ENCODE measurements around the gene ETV7.

The ETV7 gene

GRCh38 chr6:36383606-36384005, 3.9 kb downstream of the ETV7 start:
- H3K4me3 ChIP-seq (ENCODE audit: insufficient read length, low read depth) = no peak overlapping the region
- H3K9me3 ChIP-seq (ENCODE audit: insufficient read depth, low read length) = no peaks in the 10 kb centered on the region
- no peak for DNase-seq (ENCODE audit: low read depth, low spot score)
- peaks cover 38% of the 10 kb centered on the region for H3K27me3 ChIP-seq (ENCODE audit: insufficient read depth, insufficient read length)
- H3K9ac ChIP-seq (ENCODE audit: insufficient read length, low read depth) = no peak overlapping the region
- H3K4me1 ChIP-seq (ENCODE audit: insufficient read depth, insufficient read length) = no peaks in the 10 kb centered on the region
- TF ChIP-seq ZNF274 (IDR thresholded peaks at IDR 0.05; ENCODE audit: low read depth, low read length) (no peak), YY1 (IDR thresholded peaks at IDR 0.05; ENCODE audit: insufficient read depth, insufficient read length) (no peak), SUZ12 (IDR thresholded peaks at IDR 0.05; ENCODE audit: extremely low read depth, insufficient read depth, insufficient read length) (no peak)
- H3K36me3 ChIP-seq (ENCODE audit: insufficient read depth, insufficient read length, low read length) = no peaks in the 10 kb centered on the region

DNA sequence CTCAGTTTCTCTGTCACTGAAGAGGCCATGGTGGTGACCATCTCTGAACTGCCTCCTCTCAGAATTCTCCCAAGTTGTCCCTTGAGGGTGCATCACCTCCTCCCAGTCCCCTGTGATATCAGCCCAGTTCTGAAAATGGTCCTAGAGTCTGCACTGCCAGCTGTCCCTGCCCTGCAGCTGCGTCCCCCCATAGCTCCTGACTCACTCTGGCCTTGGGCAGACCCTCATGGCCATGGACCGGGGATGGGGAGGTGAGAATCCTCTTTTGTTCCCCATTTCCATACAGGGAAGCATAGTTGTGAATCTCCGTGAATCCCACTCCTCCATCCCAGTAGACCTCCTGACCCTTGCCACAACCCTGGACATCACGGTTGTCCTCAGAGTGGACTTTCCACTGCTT, 4.5 kb downstream of the ETV7 start:
- TF ChIP-seq ZNF274 (IDR thresholded peaks at IDR 0.05; ENCODE audit: low read depth, low read length) (no peak), SUZ12 (IDR thresholded peaks at IDR 0.05; ENCODE audit: extremely low read depth, insufficient read depth, insufficient read length) (no peak), YY1 (IDR thresholded peaks at IDR 0.05; ENCODE audit: insufficient read depth, insufficient read length) (no peak)
- H3K9me3 ChIP-seq (ENCODE audit: insufficient read depth, low read length) = no peaks in the 10 kb centered on the region
- H3K27me3 ChIP-seq (ENCODE audit: insufficient read depth, insufficient read length) = peaks cover 32% of the 10 kb centered on the region
- H3K4me3 ChIP-seq (ENCODE audit: insufficient read length, low read depth) = no peak overlapping the region
- H3K4me1 ChIP-seq (ENCODE audit: insufficient read depth, insufficient read length) = no peaks in the 10 kb centered on the region
- DNase-seq (ENCODE audit: low read depth, low spot score) = no peak
- no peak overlapping the region for H3K9ac ChIP-seq (ENCODE audit: insufficient read length, low read depth)
- H3K36me3 ChIP-seq (ENCODE audit: insufficient read depth, insufficient read length, low read length) = no peaks in the 10 kb centered on the region

GRCh38 chr6:36381502-36382389, 5.7 kb downstream of the ETV7 start:
- no peak for DNase-seq (ENCODE audit: low read depth, low spot score)
- no peak for TF ChIP-seq SUZ12 (IDR thresholded peaks at IDR 0.05; ENCODE audit: extremely low read depth, insufficient read depth, insufficient read length)
- TF ChIP-seq YY1 (IDR thresholded peaks at IDR 0.05; ENCODE audit: insufficient read depth, insufficient read length) = no peak
- TF ChIP-seq ZNF274 (IDR thresholded peaks at IDR 0.05; ENCODE audit: low read depth, low read length) = no peak
- Histone ChIP-seq H3K27me3 (ENCODE audit: insufficient read depth, insufficient read length) (peaks cover 20% of the 10 kb centered on the region), H3K9me3 (ENCODE audit: insufficient read depth, low read length) (no peaks in the 10 kb centered on the region), H3K9ac (ENCODE audit: insufficient read length, low read depth) (no peak overlapping the region), H3K4me3 (ENCODE audit: insufficient read length, low read depth) (no peak overlapping the region), H3K36me3 (ENCODE audit: insufficient read depth, insufficient read length, low read length) (no peaks in the 10 kb centered on the region), H3K4me1 (ENCODE audit: insufficient read depth, insufficient read length) (no peaks in the 10 kb centered on the region)

GRCh38 chr6:36380166-36380565, 7.3 kb downstream of the ETV7 start:
- no peak overlapping the region for H3K4me3 ChIP-seq (ENCODE audit: insufficient read length, low read depth)
- no peak for DNase-seq (ENCODE audit: low read depth, low spot score)
- no peaks in the 10 kb centered on the region for H3K36me3 ChIP-seq (ENCODE audit: insufficient read depth, insufficient read length, low read length)
- no peak for TF ChIP-seq SUZ12 (IDR thresholded peaks at IDR 0.05; ENCODE audit: extremely low read depth, insufficient read depth, insufficient read length)
- TF ChIP-seq YY1 (IDR thresholded peaks at IDR 0.05; ENCODE audit: insufficient read depth, insufficient read length) = no peak
- no peak for TF ChIP-seq ZNF274 (IDR thresholded peaks at IDR 0.05; ENCODE audit: low read depth, low read length)
- no peaks in the 10 kb centered on the region for H3K4me1 ChIP-seq (ENCODE audit: insufficient read depth, insufficient read length)
- H3K9ac ChIP-seq (ENCODE audit: insufficient read length, low read depth) = no peak overlapping the region
- H3K27me3 ChIP-seq (ENCODE audit: insufficient read depth, insufficient read length) = peaks cover 4% of the 10 kb centered on the region
- no peaks in the 10 kb centered on the region for H3K9me3 ChIP-seq (ENCODE audit: insufficient read depth, low read length)

DNA sequence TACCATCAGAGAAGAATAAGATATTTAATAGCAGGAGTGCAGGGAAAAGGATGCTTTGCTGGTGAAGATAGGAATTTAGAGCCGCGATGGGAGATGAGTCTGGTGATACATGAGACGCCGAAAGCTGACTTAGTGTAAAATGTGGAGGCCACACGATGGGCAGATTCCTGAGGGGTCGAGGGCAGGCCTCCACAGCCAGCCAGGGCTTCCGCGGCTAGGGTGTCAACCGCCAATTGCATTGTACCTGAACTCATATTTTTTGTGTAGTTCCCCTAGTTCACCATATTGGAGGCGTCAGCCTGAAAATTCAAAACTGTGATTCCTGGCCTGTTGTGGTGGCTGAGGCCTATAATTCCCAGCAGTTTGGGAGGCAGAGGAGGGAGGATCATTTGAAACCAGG, 8.5 kb downstream of the ETV7 start:
- H3K9me3 ChIP-seq (ENCODE audit: insufficient read depth, low read length) = no peaks in the 10 kb centered on the region
- TF ChIP-seq YY1 (IDR thresholded peaks at IDR 0.05; ENCODE audit: insufficient read depth, insufficient read length) (no peak), SUZ12 (IDR thresholded peaks at IDR 0.05; ENCODE audit: extremely low read depth, insufficient read depth, insufficient read length) (no peak), ZNF274 (IDR thresholded peaks at IDR 0.05; ENCODE audit: low read depth, low read length) (no peak)
- H3K9ac ChIP-seq (ENCODE audit: insufficient read length, low read depth) = no peak overlapping the region
- H3K36me3 ChIP-seq (ENCODE audit: insufficient read depth, insufficient read length, low read length) = no peaks in the 10 kb centered on the region
- H3K4me3 ChIP-seq (ENCODE audit: insufficient read length, low read depth) = no peak overlapping the region
- no peaks in the 10 kb centered on the region for H3K27me3 ChIP-seq (ENCODE audit: insufficient read depth, insufficient read length)
- no peak for DNase-seq (ENCODE audit: low read depth, low spot score)
- no peaks in the 10 kb centered on the region for H3K4me1 ChIP-seq (ENCODE audit: insufficient read depth, insufficient read length)

GRCh38 chr6:36378243-36378920, 9.1 kb downstream of the ETV7 start:
- Histone ChIP-seq H3K9me3 (ENCODE audit: insufficient read depth, low read length) (no peaks in the 10 kb centered on the region), H3K9ac (ENCODE audit: insufficient read length, low read depth) (no peak overlapping the region), H3K36me3 (ENCODE audit: insufficient read depth, insufficient read length, low read length) (no peaks in the 10 kb centered on the region), H3K27me3 (ENCODE audit: insufficient read depth, insufficient read length) (no peaks in the 10 kb centered on the region), H3K4me3 (ENCODE audit: insufficient read length, low read depth) (no peak overlapping the region), H3K4me1 (ENCODE audit: insufficient read depth, insufficient read length) (no peaks in the 10 kb centered on the region)
- TF ChIP-seq YY1 (IDR thresholded peaks at IDR 0.05; ENCODE audit: insufficient read depth, insufficient read length) (no peak), ZNF274 (IDR thresholded peaks at IDR 0.05; ENCODE audit: low read depth, low read length) (no peak), SUZ12 (IDR thresholded peaks at IDR 0.05; ENCODE audit: extremely low read depth, insufficient read depth, insufficient read length) (no peak)
- no peak for DNase-seq (ENCODE audit: low read depth, low spot score)

- Histone ChIP-seq H3K9ac (ENCODE audit: insufficient read length, low read depth) (no peak overlapping the region), H3K4me1 (ENCODE audit: insufficient read depth, insufficient read length) (peaks cover 3% of the 10 kb centered on the region), H3K9me3 (ENCODE audit: insufficient read depth, low read length) (no peaks in the 10 kb centered on the region), H3K27me3 (ENCODE audit: insufficient read depth, insufficient read length) (no peaks in the 10 kb centered on the region), H3K36me3 (ENCODE audit: insufficient read depth, insufficient read length, low read length) (no peaks in the 10 kb centered on the region), H3K4me3 (ENCODE audit: insufficient read length, low read depth) (no peak overlapping the region)
- no peak for DNase-seq (ENCODE audit: low read depth, low spot score)
- no peak for TF ChIP-seq YY1 (IDR thresholded peaks at IDR 0.05; ENCODE audit: insufficient read depth, insufficient read length)
- no peak for TF ChIP-seq ZNF274 (IDR thresholded peaks at IDR 0.05; ENCODE audit: low read depth, low read length)
- no peak for TF ChIP-seq SUZ12 (IDR thresholded peaks at IDR 0.05; ENCODE audit: extremely low read depth, insufficient read depth, insufficient read length)
Measured at GRCh38 chr6:36377594-36377993, 9.9 kb downstream of the ETV7 start.
